IPS-18a (cell line): ENCODE results near the gene ZNF800.
"Not testable (repeated sequence)": the region's sequence is repeated elsewhere in the genome, so short reads cannot be mapped to it uniquely, and the experiment has no call there.

Experiments used
- H3K27ac ChIP-seq: one replicate; pipeline ENCODE4 v1.5.1; 2013; ENCODE audit warnings: low read length
- H3K27me3 ChIP-seq: one replicate; pipeline ENCODE4 v1.6.1; 2013; ENCODE audit warnings: mild to moderate bottlenecking, low read length; ENCODE audit not compliant: control insufficient read depth, insufficient read depth
- H3K36me3 ChIP-seq: one replicate; pipeline ENCODE4 v1.6.1; 2013; ENCODE audit warnings: low read depth, low read length; ENCODE audit not compliant: control insufficient read depth
- H3K4me1 ChIP-seq: one replicate; pipeline ENCODE4 v1.6.1; 2013; ENCODE audit warnings: low read depth, low read length; ENCODE audit not compliant: control insufficient read depth
- H3K4me3 ChIP-seq: one replicate; pipeline ENCODE4 v1.5.1; 2013; ENCODE audit warnings: low read length
- H3K9ac ChIP-seq: one replicate; pipeline ENCODE4 v1.6.1; 2013; ENCODE audit warnings: mild to moderate bottlenecking, low read length, moderate library complexity
- H3K9me3 ChIP-seq: one replicate; pipeline ENCODE4 v1.6.1; 2013; ENCODE audit warnings: low read depth, low read length; ENCODE audit not compliant: control insufficient read depth

ZNF800 gene

GRCh38 chr7:127413326-127413725 is 20.8 kb upstream of the ZNF800 start:
- H3K4me1 ChIP-seq: no peaks in the 10 kb centered on the region
- H3K27ac ChIP-seq: no peak overlapping the region
- no peaks in the 10 kb centered on the region for H3K9me3 ChIP-seq
- no peaks in the 10 kb centered on the region for H3K27me3 ChIP-seq
- H3K4me3 ChIP-seq: no peak overlapping the region
- H3K9ac ChIP-seq: no peak overlapping the region
- no peaks in the 10 kb centered on the region for H3K36me3 ChIP-seq

GRCh38 chr7:127411176-127411575 is 18.7 kb upstream of the ZNF800 start:
- Histone ChIP-seq H3K27ac (no peak overlapping the region), H3K4me3 (no peak overlapping the region), H3K36me3 (no peaks in the 10 kb centered on the region), H3K9ac (no peak overlapping the region), H3K9me3 (no peaks in the 10 kb centered on the region), H3K4me1 (no peaks in the 10 kb centered on the region), H3K27me3 (no peaks in the 10 kb centered on the region)

GRCh38 chr7:127409629-127410028 is 17.1 kb upstream of the ZNF800 start:
- H3K9me3 ChIP-seq: no peaks in the 10 kb centered on the region
- no peaks in the 10 kb centered on the region for H3K27me3 ChIP-seq
- H3K9ac ChIP-seq: no peak overlapping the region
- no peak overlapping the region for H3K4me3 ChIP-seq
- H3K36me3 ChIP-seq: no peaks in the 10 kb centered on the region
- H3K4me1 ChIP-seq: no peaks in the 10 kb centered on the region
- no peak overlapping the region for H3K27ac ChIP-seq

- no peaks in the 10 kb centered on the region for H3K9me3 ChIP-seq
- no peak overlapping the region for H3K9ac ChIP-seq
- no peaks in the 10 kb centered on the region for H3K4me1 ChIP-seq
- no peaks in the 10 kb centered on the region for H3K27me3 ChIP-seq
- H3K4me3 ChIP-seq: no peak overlapping the region
- H3K27ac ChIP-seq: no peak overlapping the region
- H3K36me3 ChIP-seq: no peaks in the 10 kb centered on the region
Measured at GRCh38 chr7:127404286-127405072, 12.0 kb upstream of the ZNF800 start.

GRCh38 chr7:127396184-127396583 is 3.7 kb upstream of the ZNF800 start:
- H3K9ac ChIP-seq: no peak overlapping the region
- no peaks in the 10 kb centered on the region for H3K9me3 ChIP-seq
- no peak overlapping the region for H3K27ac ChIP-seq
- no peaks in the 10 kb centered on the region for H3K36me3 ChIP-seq
- H3K27me3 ChIP-seq: peaks cover 42% of the 10 kb centered on the region
- H3K4me1 ChIP-seq: peaks cover 1% of the 10 kb centered on the region
- no peak overlapping the region for H3K4me3 ChIP-seq

GRCh38 chr7:127395104-127395503 is 2.6 kb upstream of the ZNF800 start:
- H3K9me3 ChIP-seq, H3K27ac ChIP-seq, H3K9ac ChIP-seq, H3K36me3 ChIP-seq, H3K4me1 ChIP-seq, H3K4me3 ChIP-seq: not testable (repeated sequence)
- peaks cover 52% of the 10 kb centered on the region for H3K27me3 ChIP-seq

GRCh38 chr7:127393368-127394058 is 1.0 kb upstream of the ZNF800 start:
- H3K27me3 ChIP-seq: peaks cover 52% of the 10 kb centered on the region
- H3K27ac ChIP-seq: no peak overlapping the region
- peaks cover 3% of the 10 kb centered on the region for H3K4me1 ChIP-seq
- peaks cover 3% of the 10 kb centered on the region for H3K36me3 ChIP-seq
- H3K9ac ChIP-seq: no peak overlapping the region
- peak overlapping the region; percentile 90 for H3K4me3 ChIP-seq
- H3K9me3 ChIP-seq: no peaks in the 10 kb centered on the region

GRCh38 chr7:127392182-127392565 is 334 bp downstream of the ZNF800 start:
- H3K9ac ChIP-seq: peak overlapping the region; percentile 50
- H3K4me1 ChIP-seq: peaks cover 3% of the 10 kb centered on the region
- no peak overlapping the region for H3K27ac ChIP-seq

GRCh38 chr7:127391591-127392181 is 822 bp downstream of the ZNF800 start:
- H3K9ac ChIP-seq: peak overlapping the region; percentile 50
- no peak overlapping the region for H3K27ac ChIP-seq
- peak overlapping the region; percentile 90 for H3K4me3 ChIP-seq
- H3K36me3 ChIP-seq: peaks cover 3% of the 10 kb centered on the region
- peaks cover 3% of the 10 kb centered on the region for H3K4me1 ChIP-seq
- H3K9me3 ChIP-seq: no peaks in the 10 kb centered on the region
- peaks cover 52% of the 10 kb centered on the region for H3K27me3 ChIP-seq

More at GRCh38 chr7:127392182-127392565, 334 bp downstream of the ZNF800 start:
- peaks cover 3% of the 10 kb centered on the region for H3K36me3 ChIP-seq
- H3K9me3 ChIP-seq: no peaks in the 10 kb centered on the region
- H3K4me3 ChIP-seq: peak overlapping the region; percentile 90
- peaks cover 52% of the 10 kb centered on the region for H3K27me3 ChIP-seq

- Histone ChIP-seq H3K9ac (no peak overlapping the region), H3K27ac (no peak overlapping the region), H3K36me3 (peaks cover 3% of the 10 kb centered on the region), H3K4me1 (peaks cover 3% of the 10 kb centered on the region), H3K4me3 (peak overlapping the region; percentile 90), H3K27me3 (peaks cover 48% of the 10 kb centered on the region), H3K9me3 (no peaks in the 10 kb centered on the region)
Measured at GRCh38 chr7:127390817-127391590, 1.5 kb downstream of the ZNF800 start.

- Histone ChIP-seq H3K4me3 (no peak overlapping the region), H3K4me1 (peaks cover 3% of the 10 kb centered on the region), H3K36me3 (peaks cover 3% of the 10 kb centered on the region), H3K9ac (no peak overlapping the region), H3K9me3 (no peaks in the 10 kb centered on the region), H3K27me3 (peaks cover 41% of the 10 kb centered on the region), H3K27ac (no peak overlapping the region)
Measured at GRCh38 chr7:127390186-127390816, 2.2 kb downstream of the ZNF800 start.
